Measurements from ENCODE around the gene CD101. TPM values are rescaled to one million over a fixed set of nuclear protein-coding genes. Genes with fewer than 3 reads are reported as not detected.

The CD101 gene
- total and polyA plus RNA-seq, 2 experiments from 2014 or later: 0.13 TPM; not detected in 1

GRCh38 chr1:117051224-117052064 is 49.9 kb downstream of the CD101 start:
- no peaks in the 10 kb centered on the region for H3K4me1 ChIP-seq (ENCODE audit: insufficient read depth)
- H3K4me2 ChIP-seq: peak overlapping the region; percentile 42
- H3K27me3 ChIP-seq: no peaks in the 10 kb centered on the region
- H3K4me3 ChIP-seq: no peak overlapping the region
- TF ChIP-seq CTCF (IDR thresholded peaks at IDR 0.05; ENCODE audit: poor library complexity) (no peak), EZH2phosphoT487 (IDR thresholded peaks at IDR 0.05; ENCODE audit: low read depth, severe bottlenecking, unreplicated experiment) (no peak), EZH2 (IDR thresholded peaks at IDR 0.05; ENCODE audit: borderline replicate concordance) (no peak)
- H4K20me1 ChIP-seq (ENCODE audit: insufficient read depth, poor library complexity, severe bottlenecking): no peaks in the 10 kb centered on the region
- WGBS (ENCODE audit: low lambda C conversion rate, missing lambda C conversion rate): 67% methylated on average over 8 of the region's 8 CpGs
- no peak for DNase-seq (ENCODE audit: low spot score)
- no peaks in the 10 kb centered on the region for H3K79me2 ChIP-seq
- H3K9me3 ChIP-seq (ENCODE audit: low read depth): no peaks in the 10 kb centered on the region
- H3K27ac ChIP-seq: peak overlapping the region; percentile 39
- no peaks in the 10 kb centered on the region for H3K36me3 ChIP-seq (replicated peaks; ENCODE audit: insufficient read depth, low read depth)
- H2AFZ ChIP-seq: peak overlapping the region; percentile 59
- H3K9me2 ChIP-seq (replicated peaks; ENCODE audit: insufficient read depth): no peaks in the 10 kb centered on the region

- Histone ChIP-seq H3K79me2 (no peaks in the 10 kb centered on the region), H2AFZ (no peak overlapping the region), H4K20me1 (ENCODE audit: insufficient read depth, poor library complexity, severe bottlenecking) (no peaks in the 10 kb centered on the region), H3K36me3 (replicated peaks; ENCODE audit: insufficient read depth, low read depth) (no peaks in the 10 kb centered on the region), H3K4me3 (no peak overlapping the region), H3K9me2 (replicated peaks; ENCODE audit: insufficient read depth) (no peaks in the 10 kb centered on the region), H3K9me3 (ENCODE audit: low read depth) (no peaks in the 10 kb centered on the region), H3K4me2 (no peak overlapping the region), H3K27me3 (no peaks in the 10 kb centered on the region), H3K27ac (no peak overlapping the region), H3K4me1 (ENCODE audit: insufficient read depth) (no peaks in the 10 kb centered on the region)
- DNase-seq (ENCODE audit: low spot score): no peak
- TF ChIP-seq EZH2 (IDR thresholded peaks at IDR 0.05; ENCODE audit: borderline replicate concordance): no peak
- TF ChIP-seq EZH2phosphoT487 (IDR thresholded peaks at IDR 0.05; ENCODE audit: low read depth, severe bottlenecking, unreplicated experiment): no peak
- TF ChIP-seq CTCF (IDR thresholded peaks at IDR 0.05; ENCODE audit: poor library complexity): no peak
Observed at GRCh38 chr1:117054068-117054467, 52.5 kb downstream of the CD101 start.

GRCh38 chr1:117058810-117059209 is 57.2 kb downstream of the CD101 start:
- H3K4me3 ChIP-seq: peak overlapping the region; percentile 9
- H3K4me1 ChIP-seq (ENCODE audit: insufficient read depth): no peaks in the 10 kb centered on the region
- peak overlapping the region; percentile 22 for H3K27ac ChIP-seq
- no peaks in the 10 kb centered on the region for H3K27me3 ChIP-seq
- peak overlapping the region; percentile 31 for H2AFZ ChIP-seq
- 43% methylated on average over 4 of the region's 4 CpGs for WGBS (ENCODE audit: low lambda C conversion rate, missing lambda C conversion rate)
- no peaks in the 10 kb centered on the region for H3K9me2 ChIP-seq (replicated peaks; ENCODE audit: insufficient read depth)
- no peaks in the 10 kb centered on the region for H4K20me1 ChIP-seq (ENCODE audit: insufficient read depth, poor library complexity, severe bottlenecking)
- H3K9me3 ChIP-seq (ENCODE audit: low read depth): no peaks in the 10 kb centered on the region
- TF ChIP-seq EZH2phosphoT487 (IDR thresholded peaks at IDR 0.05; ENCODE audit: low read depth, severe bottlenecking, unreplicated experiment): no peak
- TF ChIP-seq EZH2 (IDR thresholded peaks at IDR 0.05; ENCODE audit: borderline replicate concordance): no peak
- TF ChIP-seq CTCF (IDR thresholded peaks at IDR 0.05; ENCODE audit: poor library complexity): no peak
- H3K36me3 ChIP-seq (replicated peaks; ENCODE audit: insufficient read depth, low read depth): no peaks in the 10 kb centered on the region
- DNase-seq (ENCODE audit: low spot score): no peak
- H3K4me2 ChIP-seq: peak overlapping the region; percentile 74
- H3K79me2 ChIP-seq: no peaks in the 10 kb centered on the region
